Measurements from ENCODE around the gene SRPK2.
"Not testable (repeated sequence)": the region's sequence is repeated elsewhere in the genome, so short reads cannot be mapped to it uniquely, and the experiment has no call there.

SRPK2 gene

GRCh38 chr7:105309235-105310169 is 79.2 kb downstream of the SRPK2 start:
- ChIA-PET CTCF (interaction anchor here (1.1 kb wide), 1 partner anchor 68 kb away, joined by 4 read pairs; no protein-coding TSS in a partner anchor), POLR2A (no interaction called here)
- DNase-seq (ENCODE audit: extremely low spot score) = no peak
- TF ChIP-seq BHLHE40 (IDR thresholded peaks at IDR 0.05; ENCODE audit: borderline replicate concordance) = no peak
- no peak for TF ChIP-seq TARDBP (IDR thresholded peaks at IDR 0.05)
- no peak for TF ChIP-seq ELF4 (IDR thresholded peaks at IDR 0.05)
- no peak for TF ChIP-seq FOXA1 (IDR thresholded peaks at IDR 0.05)

GRCh38 chr7:105307163-105307672 is 81.5 kb downstream of the SRPK2 start:
- POLR2A ChIA-PET = no interaction called here
- no peak for DNase-seq (ENCODE audit: extremely low spot score)
- no peak for TF ChIP-seq HDGF (IDR thresholded peaks at IDR 0.05; ENCODE audit: borderline replicate concordance)
- no peak for TF ChIP-seq L3MBTL2 (conservative IDR thresholded peaks at IDR 0.05)
- no peak for TF ChIP-seq CTBP1 (IDR thresholded peaks at IDR 0.05; ENCODE audit: borderline replicate concordance)
- TF ChIP-seq SP1 (IDR thresholded peaks at IDR 0.05) = no peak
- no peak for TF ChIP-seq LEF1 (IDR thresholded peaks at IDR 0.05; ENCODE audit: borderline replicate concordance)
- no peak for TF ChIP-seq FOXM1 (IDR thresholded peaks at IDR 0.05; ENCODE audit: borderline replicate concordance)
- no peak for TF ChIP-seq TARDBP (IDR thresholded peaks at IDR 0.05)
- CTCF ChIA-PET = no interaction called here

GRCh38 chr7:105306298-105306748 is 82.4 kb downstream of the SRPK2 start:
- TF ChIP-seq PKNOX1 (IDR thresholded peaks at IDR 0.05) (no peak), SUZ12 (IDR thresholded peaks at IDR 0.05) (no peak), ARNT (IDR thresholded peaks at IDR 0.05) (no peak), NFRKB (IDR thresholded peaks at IDR 0.05) (no peak), BHLHE40 (IDR thresholded peaks at IDR 0.05; ENCODE audit: borderline replicate concordance) (no peak), FOXK2 (IDR thresholded peaks at IDR 0.05) (no peak), HDGF (IDR thresholded peaks at IDR 0.05; ENCODE audit: borderline replicate concordance) (no peak), LEF1 (IDR thresholded peaks at IDR 0.05; ENCODE audit: borderline replicate concordance) (no peak), SP1 (IDR thresholded peaks at IDR 0.05) (no peak), ZNF384 (IDR thresholded peaks at IDR 0.05) (no peak), FOXM1 (IDR thresholded peaks at IDR 0.05; ENCODE audit: borderline replicate concordance) (no peak), CTBP1 (IDR thresholded peaks at IDR 0.05; ENCODE audit: borderline replicate concordance) (no peak), TARDBP (IDR thresholded peaks at IDR 0.05) (no peak), FOXA1 (IDR thresholded peaks at IDR 0.05) (no peak), L3MBTL2 (conservative IDR thresholded peaks at IDR 0.05) (no peak)
- CTCF ChIA-PET = no interaction called here
- POLR2A ChIA-PET = no interaction called here
- DNase-seq (ENCODE audit: extremely low spot score) = no peak

GRCh38 chr7:105305633-105306032 is 83.1 kb downstream of the SRPK2 start:
- CTCF ChIA-PET = no interaction called here
- POLR2A ChIA-PET = no interaction called here
- no peak for DNase-seq (ENCODE audit: extremely low spot score)
- no peak for TF ChIP-seq FOXK2 (IDR thresholded peaks at IDR 0.05)
- no peak for TF ChIP-seq LEF1 (IDR thresholded peaks at IDR 0.05; ENCODE audit: borderline replicate concordance)
- TF ChIP-seq BHLHE40 (IDR thresholded peaks at IDR 0.05; ENCODE audit: borderline replicate concordance) = no peak
- no peak for TF ChIP-seq SP1 (IDR thresholded peaks at IDR 0.05)
- no peak for TF ChIP-seq HDGF (IDR thresholded peaks at IDR 0.05; ENCODE audit: borderline replicate concordance)
- no peak for TF ChIP-seq FOXA1 (IDR thresholded peaks at IDR 0.05)
- TF ChIP-seq CTBP1 (IDR thresholded peaks at IDR 0.05; ENCODE audit: borderline replicate concordance) = no peak
- TF ChIP-seq FOXM1 (IDR thresholded peaks at IDR 0.05; ENCODE audit: borderline replicate concordance) = no peak
- no peak for TF ChIP-seq SUZ12 (IDR thresholded peaks at IDR 0.05)
- no peak for TF ChIP-seq TARDBP (IDR thresholded peaks at IDR 0.05)
- no peak for TF ChIP-seq ELF4 (IDR thresholded peaks at IDR 0.05)

GRCh38 chr7:105304040-105304895 is 84.5 kb downstream of the SRPK2 start:
- ChIA-PET POLR2A (interaction anchor here (0.7 kb wide), 1 partner anchor 20 kb away, joined by 3 read pairs; no protein-coding TSS in a partner anchor), CTCF (interaction anchor here (0.6 kb wide), 2 partner anchors 19 to 23 kb away, joined by 3 read pairs; no protein-coding TSS in a partner anchor)
- no peak for TF ChIP-seq NFRKB (IDR thresholded peaks at IDR 0.05)
- no peak for TF ChIP-seq FOXK2 (IDR thresholded peaks at IDR 0.05)
- no peak for TF ChIP-seq CTBP1 (IDR thresholded peaks at IDR 0.05; ENCODE audit: borderline replicate concordance)
- no peak for TF ChIP-seq TARDBP (IDR thresholded peaks at IDR 0.05)
- no peak for TF ChIP-seq SP1 (IDR thresholded peaks at IDR 0.05)
- TF ChIP-seq BHLHE40 (IDR thresholded peaks at IDR 0.05; ENCODE audit: borderline replicate concordance) = no peak
- no peak for TF ChIP-seq LEF1 (IDR thresholded peaks at IDR 0.05; ENCODE audit: borderline replicate concordance)
- no peak for TF ChIP-seq ZNF384 (IDR thresholded peaks at IDR 0.05)
- TF ChIP-seq FOXM1 (IDR thresholded peaks at IDR 0.05; ENCODE audit: borderline replicate concordance) = no peak
- no peak for TF ChIP-seq ARNT (IDR thresholded peaks at IDR 0.05)
- no peak for TF ChIP-seq L3MBTL2 (conservative IDR thresholded peaks at IDR 0.05)
- TF ChIP-seq ELF4 (IDR thresholded peaks at IDR 0.05) = no peak
- TF ChIP-seq PKNOX1 (IDR thresholded peaks at IDR 0.05) = no peak
- TF ChIP-seq SUZ12 (IDR thresholded peaks at IDR 0.05) = no peak
- no peak for TF ChIP-seq FOXA1 (IDR thresholded peaks at IDR 0.05)
- TF ChIP-seq HDGF (IDR thresholded peaks at IDR 0.05; ENCODE audit: borderline replicate concordance) = no peak
- no peak for DNase-seq (ENCODE audit: extremely low spot score)

- DNase-seq (ENCODE audit: extremely low spot score); CTCF ChIA-PET; POLR2A ChIA-PET: not testable (repeated sequence)
These were observed 88.1 kb downstream of the SRPK2 start for GRCh38 chr7:105300587-105300986.

Data from HEK293T (cell line).